ENCODE results near the gene PTPRT.

Gene PTPRT

GRCh38 chr20:42507874-42508273 is 681.8 kb downstream of the PTPRT start:
- DNase-seq: no peak

- no peak for DNase-seq
Observed at GRCh38 chr20:42506397-42506796, 683.3 kb downstream of the PTPRT start.

GRCh38 chr20:42502591-42502990 is 687.1 kb downstream of the PTPRT start:
- no peak for DNase-seq

DNA sequence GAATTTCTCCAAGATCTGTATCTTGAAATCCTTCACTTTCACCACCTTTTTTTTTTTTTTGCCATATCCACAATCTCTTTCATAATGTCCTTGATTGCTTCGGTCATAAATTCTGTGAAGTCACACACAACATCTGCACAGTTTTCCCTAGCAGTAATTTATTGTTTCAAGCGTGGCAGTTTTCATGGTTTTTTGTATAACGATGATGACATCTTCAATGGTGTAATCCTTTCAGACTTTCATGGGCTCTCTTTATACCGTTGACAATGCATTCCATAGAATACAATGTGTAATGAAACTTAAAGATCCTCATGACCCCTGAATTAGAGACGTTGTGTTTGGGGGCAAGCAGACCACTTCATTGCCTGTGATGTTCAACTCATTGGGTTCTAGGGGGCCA is 693.1 kb downstream of the PTPRT start:
- DNase-seq: no peak

- no peak for DNase-seq
Observed at GRCh38 chr20:42494290-42494689, 695.4 kb downstream of the PTPRT start.

DNA sequence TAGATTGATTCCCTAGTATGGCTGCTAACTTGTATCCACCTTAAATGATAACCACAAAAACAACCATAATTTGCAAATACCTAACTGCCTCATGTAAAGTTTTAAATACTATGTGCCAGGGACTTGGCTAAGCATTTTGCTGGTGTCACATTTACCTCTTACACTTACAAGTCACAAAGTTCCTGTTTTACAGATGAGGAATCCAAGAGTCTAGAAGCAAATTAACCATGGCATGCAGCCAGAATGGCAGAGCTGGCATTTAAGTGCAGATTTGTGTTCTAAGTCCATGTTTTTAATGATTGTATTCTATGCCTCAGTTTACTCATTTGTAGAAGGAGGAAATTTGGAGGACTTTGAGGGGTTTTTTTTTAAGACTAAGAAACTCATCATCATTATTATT is 696.7 kb downstream of the PTPRT start:
- no peak for DNase-seq

GRCh38 chr20:42492290-42492689 is 697.4 kb downstream of the PTPRT start:
- DNase-seq: no peak

GRCh38 chr20:42485556-42485955 is 704.1 kb downstream of the PTPRT start:
- no peak for DNase-seq

DNA sequence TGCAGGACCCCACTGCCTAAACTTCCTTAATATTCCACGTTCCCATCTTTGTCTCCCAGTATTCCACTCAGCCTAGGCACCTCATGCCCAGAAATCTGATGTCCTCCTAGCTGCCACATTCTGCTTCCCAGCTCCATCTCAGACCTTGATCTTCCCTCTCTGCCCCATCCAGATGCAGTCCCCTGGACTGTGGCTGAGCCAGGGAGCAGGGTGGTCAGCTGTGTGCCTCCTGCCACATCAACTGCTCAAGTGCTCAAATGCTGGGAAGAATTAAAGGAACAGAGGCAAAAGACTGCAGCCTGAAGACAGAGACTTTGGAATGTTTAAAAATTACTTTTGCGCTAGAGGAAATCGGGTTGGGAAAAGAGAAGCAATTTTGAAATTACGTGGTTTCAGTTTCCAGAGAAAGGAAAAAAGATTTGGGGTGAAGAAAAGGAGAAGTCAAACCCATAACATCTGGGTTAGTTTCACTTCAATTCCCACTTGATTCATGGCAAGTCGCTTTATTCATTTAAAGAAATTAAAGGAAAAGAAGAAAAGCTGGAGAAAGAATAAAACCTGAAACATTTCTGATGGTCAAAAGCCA is 704.8 kb downstream of the PTPRT start:
- DNase-seq: no peak

GRCh38 chr20:42484335-42484734 is 705.4 kb downstream of the PTPRT start:
- no peak for DNase-seq

DNA sequence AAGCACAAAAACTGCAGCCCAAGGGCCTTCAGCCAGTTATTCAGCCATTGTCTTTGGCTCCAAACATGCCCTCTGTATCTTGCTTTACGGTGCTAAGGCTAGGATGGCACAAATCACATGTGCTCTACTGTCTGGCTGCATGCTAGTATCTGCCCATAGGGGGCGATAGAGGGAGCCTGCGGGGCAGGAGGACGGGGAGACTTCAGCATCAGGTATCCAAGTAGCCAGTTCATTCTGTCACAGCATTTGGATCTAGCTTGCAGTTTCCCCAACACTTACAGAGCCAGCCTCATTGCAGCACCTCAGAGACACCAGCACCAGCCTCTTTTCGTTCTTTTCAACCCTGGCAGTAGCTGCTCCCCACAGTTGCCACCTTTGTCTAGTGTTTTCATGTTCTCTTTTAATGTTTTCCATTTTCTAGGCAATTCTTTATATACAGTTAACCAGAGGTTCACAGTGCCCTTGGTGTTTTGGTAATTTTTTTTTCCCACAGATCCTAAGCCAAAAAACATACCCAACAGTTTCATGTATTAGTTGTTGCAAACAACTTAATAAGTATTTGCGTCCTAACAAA is 705.9 kb downstream of the PTPRT start:
- peak; percentile 49 for DNase-seq

DNA sequence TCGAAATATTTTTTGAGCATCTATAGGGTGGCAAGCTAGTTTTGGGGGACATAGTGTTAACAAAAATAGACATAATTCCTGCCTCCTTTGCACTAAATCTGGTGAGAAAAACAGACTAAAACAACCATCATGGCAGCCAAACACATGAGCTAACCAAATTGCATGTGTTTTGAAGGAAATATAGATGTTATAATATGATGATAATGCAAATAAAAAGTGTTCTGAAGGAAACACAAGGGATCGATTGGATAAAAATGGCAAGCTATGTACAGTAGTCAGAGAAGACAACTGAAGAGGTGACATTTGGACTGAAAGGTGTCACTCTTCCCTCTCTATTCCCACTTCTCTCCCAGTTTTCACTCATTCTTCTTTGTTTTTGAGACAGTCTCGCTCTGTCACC is 706.9 kb downstream of the PTPRT start:
- no peak for DNase-seq

DNA sequence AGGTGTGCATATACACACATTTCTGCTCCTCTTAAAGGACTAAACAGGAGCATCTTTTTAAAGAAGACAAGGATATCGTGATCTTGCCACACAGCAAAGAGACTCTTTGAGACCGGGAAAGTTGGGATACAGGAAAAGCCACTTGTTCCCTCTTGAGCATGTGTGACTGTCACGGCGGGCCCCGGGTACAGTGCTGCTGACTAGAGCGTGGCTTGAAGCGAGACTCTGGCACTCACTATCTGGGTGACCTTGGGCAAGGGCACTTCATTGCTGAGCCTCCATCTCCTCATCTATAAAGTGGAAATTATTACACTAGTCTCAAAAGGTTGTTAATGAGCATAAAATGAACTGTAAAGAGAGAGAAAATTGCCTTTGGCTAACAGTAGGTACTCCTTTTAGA is 713.9 kb downstream of the PTPRT start:
- no peak for DNase-seq

- no peak for DNase-seq
Observed at GRCh38 chr20:42474646-42475045, 715.1 kb downstream of the PTPRT start.

DNA sequence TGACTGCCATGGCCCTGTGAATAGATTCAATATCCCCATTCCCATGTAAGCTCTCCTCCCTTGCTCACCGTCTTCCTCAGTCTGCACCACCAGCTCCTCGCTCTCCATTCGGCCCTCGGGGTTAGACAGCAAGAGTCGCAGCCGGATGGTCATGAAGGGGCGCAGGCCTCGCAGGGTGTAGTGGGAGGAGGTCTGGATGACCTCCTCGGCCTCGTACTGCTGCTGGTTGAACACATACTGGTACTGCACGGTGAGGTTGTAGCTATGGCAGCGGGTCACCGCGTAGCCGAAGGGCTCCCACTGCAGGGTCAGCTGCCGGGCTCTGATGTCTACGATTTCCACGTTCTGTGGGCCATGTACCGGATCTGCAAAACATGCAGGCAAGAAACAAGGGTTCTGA is 717.5 kb downstream of the PTPRT start:
- DNase-seq: no peak

DNA sequence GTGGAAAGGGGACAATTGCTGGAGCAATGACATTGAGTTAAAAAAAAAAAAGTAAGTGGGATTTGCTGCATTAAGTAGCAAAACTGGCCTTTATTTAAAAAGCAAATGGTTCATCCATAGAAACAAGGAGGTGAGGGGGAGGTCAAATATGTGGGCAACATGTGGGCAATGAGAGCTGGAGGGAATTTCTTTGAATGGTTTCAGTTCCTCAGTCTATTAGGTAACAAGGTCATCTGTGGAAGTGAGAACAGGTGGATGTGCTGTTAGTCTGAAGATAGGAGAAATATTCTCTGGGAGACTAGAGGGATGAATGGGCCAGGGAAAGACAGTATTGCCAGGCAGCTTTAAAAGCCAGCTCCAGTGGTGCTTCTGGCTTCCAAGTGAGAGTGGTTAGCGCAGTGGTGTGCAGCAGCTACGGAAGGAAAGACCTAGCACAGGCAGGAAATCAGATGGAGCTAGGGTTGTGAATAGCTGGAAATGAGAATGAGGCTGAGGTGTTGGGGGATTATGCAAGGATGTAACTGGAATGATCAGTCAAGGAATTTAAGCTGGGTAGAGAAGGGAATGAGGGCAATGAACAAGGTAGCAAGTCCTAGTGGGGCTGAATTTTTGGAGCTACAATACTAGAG is 727.6 kb downstream of the PTPRT start:
- DNase-seq: no peak

- no peak for DNase-seq
Observed at GRCh38 chr20:42461291-42461690, 728.4 kb downstream of the PTPRT start.

GRCh38 chr20:42447270-42447669 is 742.4 kb downstream of the PTPRT start:
- no peak for DNase-seq

- DNase-seq: no peak
Observed at GRCh38 chr20:42444799-42445198, 744.9 kb downstream of the PTPRT start.

GRCh38 chr20:42443200-42443599 is 746.5 kb downstream of the PTPRT start:
- DNase-seq: no peak

DNA sequence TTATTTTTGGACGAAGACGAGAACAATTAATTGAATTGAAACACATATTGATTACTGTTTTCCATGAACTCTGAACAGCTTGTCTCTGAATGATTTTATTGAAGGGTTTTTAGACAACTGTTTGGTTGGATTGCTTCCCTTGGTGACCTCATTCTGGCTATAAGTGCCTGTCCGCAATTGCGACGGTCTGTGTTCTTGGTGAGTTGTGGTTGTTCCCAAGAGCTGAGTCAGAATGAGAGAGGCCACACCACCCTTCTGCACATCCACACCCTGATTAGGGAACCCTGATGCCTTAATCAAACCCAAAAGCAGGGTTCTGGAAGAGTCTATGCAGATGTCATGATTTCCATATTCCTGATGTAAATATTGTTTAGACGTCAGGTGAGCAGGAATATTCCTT is 747.0 kb downstream of the PTPRT start:
- DNase-seq: no peak

GRCh38 chr20:42441864-42442331 is 747.8 kb downstream of the PTPRT start:
- DNase-seq: no peak

DNA sequence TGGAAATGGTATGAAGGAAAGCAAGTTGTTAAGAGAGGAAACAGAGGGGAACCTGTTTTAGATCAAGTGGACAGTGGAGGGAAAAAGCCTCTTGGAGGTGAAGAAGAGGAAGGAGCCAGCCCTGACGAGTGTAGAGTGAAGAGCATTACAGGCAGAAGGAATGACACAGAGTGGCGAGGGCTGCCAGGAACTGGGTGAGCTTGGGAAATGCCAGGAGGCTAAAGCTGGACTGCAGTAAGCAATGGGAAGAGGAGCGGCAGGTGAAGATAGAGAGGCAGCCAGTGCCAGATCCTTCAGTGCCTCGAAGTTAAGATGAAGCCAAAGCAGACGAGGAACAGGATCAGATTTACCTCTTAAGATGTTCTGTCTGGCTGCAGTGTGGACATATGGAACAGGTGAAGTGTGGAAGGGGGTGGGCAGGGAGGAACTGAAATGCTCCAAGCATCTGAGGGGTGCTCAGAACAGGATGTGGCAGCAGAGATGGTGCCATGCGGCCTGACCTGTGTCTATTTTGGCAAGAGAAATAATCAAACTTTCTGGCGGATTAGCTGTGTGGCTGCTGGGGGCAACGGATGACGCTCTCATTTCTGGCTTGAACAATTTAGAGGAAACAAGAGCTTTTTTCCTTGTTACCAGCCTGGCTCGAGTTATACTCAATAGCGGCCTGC is 748.4 kb downstream of the PTPRT start:
- DNase-seq: no peak

- DNase-seq: no peak
Observed at GRCh38 chr20:42435230-42435629, 754.5 kb downstream of the PTPRT start.

Data from activated CD8-positive, alpha-beta memory T cell treated with anti-CD3 and anti-CD28 coated beads, Interleukin-2, amount 50 U/mL, for 48 hours (primary cell).